Measurements from ENCODE around the gene SPATA31D4.
"Not testable (repeated sequence)": the region's sequence is repeated elsewhere in the genome, so short reads cannot be mapped to it uniquely, and the experiment has no call there.

The SPATA31D4 gene

DNA sequence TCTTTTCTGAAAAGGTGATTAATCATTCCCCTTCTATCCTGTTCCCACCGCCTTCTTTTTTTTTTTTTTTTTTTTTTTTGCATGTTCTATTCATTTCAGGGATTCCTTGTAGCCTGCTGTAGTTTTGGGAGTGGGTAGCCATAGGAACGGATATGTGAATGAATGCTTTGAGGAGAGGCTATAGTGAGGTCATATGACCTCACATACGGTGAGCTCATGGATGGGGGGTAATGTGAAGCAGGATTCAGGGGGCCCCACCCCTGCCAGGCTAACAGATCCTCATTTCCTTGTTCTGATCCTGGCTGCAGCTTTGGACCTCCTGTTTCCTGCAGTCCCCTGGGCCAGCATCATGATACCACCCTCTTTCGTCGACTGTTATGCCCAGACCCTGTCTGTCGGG is 1.9 kb downstream of the SPATA31D4 start:
- not testable (repeated sequence) for H3K9me3 Mint-ChIP-seq, H3K4me1 Mint-ChIP-seq, H3K4me3 Mint-ChIP-seq, H3K27me3 Mint-ChIP-seq, H3K27ac Mint-ChIP-seq, H3K36me3 Mint-ChIP-seq

- not testable (repeated sequence) for H3K4me1 Mint-ChIP-seq, H3K9me3 Mint-ChIP-seq, H3K36me3 Mint-ChIP-seq, H3K27ac Mint-ChIP-seq, H3K4me3 Mint-ChIP-seq, H3K27me3 Mint-ChIP-seq
Measured at GRCh38 chr9:81933547-81933946, 5.3 kb downstream of the SPATA31D4 start.

- H3K4me3 Mint-ChIP-seq, H3K27me3 Mint-ChIP-seq, H3K36me3 Mint-ChIP-seq, H3K9me3 Mint-ChIP-seq, H3K27ac Mint-ChIP-seq, H3K4me1 Mint-ChIP-seq: not testable (repeated sequence)
Measured at GRCh38 chr9:81943393-81943792, 15.2 kb downstream of the SPATA31D4 start, which contains the start of gene SPATA31D3. TSS of gene SPATA31D3 (plus strand) at chr9:81943500. CDS start at chr9:81943586, 86 bp downstream.

GRCh38 chr9:81948650-81949049 is 20.4 kb downstream of the SPATA31D4 start:
- not testable (repeated sequence) for H3K27ac Mint-ChIP-seq, H3K4me3 Mint-ChIP-seq, H3K27me3 Mint-ChIP-seq, H3K4me1 Mint-ChIP-seq, H3K36me3 Mint-ChIP-seq
- H3K9me3 Mint-ChIP-seq = peaks cover 12% of the 10 kb centered on the region

DNA sequence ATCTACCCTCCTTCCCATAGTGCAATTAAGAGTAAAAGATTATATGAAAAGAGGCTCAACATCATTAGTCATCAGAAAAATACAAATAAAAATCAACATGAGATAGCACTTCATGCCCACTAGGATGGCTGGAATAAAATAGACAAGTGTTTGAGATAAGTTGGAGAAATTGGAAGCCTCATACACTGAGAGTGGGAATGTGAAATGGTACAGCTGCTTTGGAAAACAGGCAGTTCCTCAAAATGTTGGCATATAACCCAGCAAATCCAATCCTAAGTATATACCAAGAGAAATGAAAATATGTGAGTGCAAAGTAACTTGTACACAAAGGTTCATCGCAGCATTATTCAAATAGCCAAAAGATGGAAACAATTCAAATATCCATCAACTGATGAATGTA is 24.9 kb downstream of the SPATA31D4 start:
- H3K4me1 Mint-ChIP-seq = no peaks in the 10 kb centered on the region
- H3K27ac Mint-ChIP-seq = no peak overlapping the region
- no peak overlapping the region for H3K4me3 Mint-ChIP-seq
- no peaks in the 10 kb centered on the region for H3K27me3 Mint-ChIP-seq
- no peaks in the 10 kb centered on the region for H3K36me3 Mint-ChIP-seq
- peaks cover 22% of the 10 kb centered on the region for H3K9me3 Mint-ChIP-seq

- Mint-ChIP-seq H3K27me3 (no peaks in the 10 kb centered on the region), H3K4me1 (no peaks in the 10 kb centered on the region), H3K36me3 (no peaks in the 10 kb centered on the region), H3K9me3 (peaks cover 22% of the 10 kb centered on the region), H3K27ac (no peak overlapping the region), H3K4me3 (no peak overlapping the region)
Measured at GRCh38 chr9:81955625-81956024, 27.4 kb downstream of the SPATA31D4 start.

- H3K27ac Mint-ChIP-seq = no peak overlapping the region
Measured at GRCh38 chr9:81964218-81965171, 36.3 kb downstream of the SPATA31D4 start.

GRCh38 chr9:81968026-81968425 is 39.8 kb downstream of the SPATA31D4 start:
- Mint-ChIP-seq H3K27me3 (peaks cover 1% of the 10 kb centered on the region), H3K4me3 (no peak overlapping the region), H3K36me3 (no peaks in the 10 kb centered on the region), H3K9me3 (no peaks in the 10 kb centered on the region), H3K4me1 (no peaks in the 10 kb centered on the region), H3K27ac (no peak overlapping the region)

More at GRCh38 chr9:81964218-81965171, 36.3 kb downstream of the SPATA31D4 start:
- H3K4me1 Mint-ChIP-seq = no peaks in the 10 kb centered on the region
- peaks cover 1% of the 10 kb centered on the region for H3K27me3 Mint-ChIP-seq
- no peak overlapping the region for H3K4me3 Mint-ChIP-seq
- H3K9me3 Mint-ChIP-seq = no peaks in the 10 kb centered on the region
- no peaks in the 10 kb centered on the region for H3K36me3 Mint-ChIP-seq

GRCh38 chr9:81969971-81970370 is 41.7 kb downstream of the SPATA31D4 start:
- H3K9me3 Mint-ChIP-seq = no peaks in the 10 kb centered on the region
- H3K4me1 Mint-ChIP-seq = no peaks in the 10 kb centered on the region
- H3K27ac Mint-ChIP-seq = no peak overlapping the region
- H3K4me3 Mint-ChIP-seq = no peak overlapping the region
- no peaks in the 10 kb centered on the region for H3K36me3 Mint-ChIP-seq
- peaks cover 1% of the 10 kb centered on the region for H3K27me3 Mint-ChIP-seq

GRCh38 chr9:81971727-81972126 is 43.5 kb downstream of the SPATA31D4 start:
- H3K9me3 Mint-ChIP-seq = peaks cover 5% of the 10 kb centered on the region
- H3K36me3 Mint-ChIP-seq = no peaks in the 10 kb centered on the region
- H3K4me3 Mint-ChIP-seq = no peak overlapping the region
- H3K27me3 Mint-ChIP-seq = peaks cover 1% of the 10 kb centered on the region
- no peaks in the 10 kb centered on the region for H3K4me1 Mint-ChIP-seq
- no peak overlapping the region for H3K27ac Mint-ChIP-seq

- Mint-ChIP-seq H3K36me3 (no peaks in the 10 kb centered on the region), H3K9me3 (peaks cover 5% of the 10 kb centered on the region), H3K27ac (no peak overlapping the region), H3K4me1 (no peaks in the 10 kb centered on the region), H3K4me3 (no peak overlapping the region), H3K27me3 (no peaks in the 10 kb centered on the region)
Measured at GRCh38 chr9:81974764-81975163, 46.5 kb downstream of the SPATA31D4 start.

GRCh38 chr9:81976351-81976750 is 48.1 kb downstream of the SPATA31D4 start:
- no peaks in the 10 kb centered on the region for H3K36me3 Mint-ChIP-seq

DNA sequence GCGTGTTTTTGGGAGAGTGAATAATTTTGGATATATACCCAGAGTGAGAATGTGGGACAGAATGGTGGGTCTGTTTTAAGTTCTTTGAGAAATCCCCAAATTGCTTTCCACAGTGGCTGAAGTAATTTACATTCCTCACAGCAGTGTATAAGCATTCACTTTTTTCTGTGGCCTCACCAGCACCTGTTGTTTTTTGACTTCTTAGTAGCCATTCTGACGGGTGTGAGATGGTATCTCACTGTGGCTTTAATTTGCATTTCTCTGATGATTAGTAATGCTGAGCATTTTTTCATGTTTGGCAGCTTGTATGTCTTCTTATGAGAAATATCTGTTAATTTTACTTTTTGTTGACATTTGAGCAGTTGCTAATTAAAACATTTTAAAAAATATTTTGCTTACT is 51.0 kb downstream of the SPATA31D4 start:
- H3K4me3 Mint-ChIP-seq = no peak overlapping the region
- H3K9me3 Mint-ChIP-seq = peaks cover 5% of the 10 kb centered on the region
- H3K27ac Mint-ChIP-seq = no peak overlapping the region
- no peaks in the 10 kb centered on the region for H3K36me3 Mint-ChIP-seq
- no peaks in the 10 kb centered on the region for H3K4me1 Mint-ChIP-seq
- H3K27me3 Mint-ChIP-seq = peaks cover 2% of the 10 kb centered on the region

More at GRCh38 chr9:81976351-81976750, 48.1 kb downstream of the SPATA31D4 start:
- Mint-ChIP-seq H3K27ac (no peak overlapping the region), H3K4me3 (no peak overlapping the region), H3K4me1 (no peaks in the 10 kb centered on the region), H3K9me3 (peaks cover 5% of the 10 kb centered on the region), H3K27me3 (no peaks in the 10 kb centered on the region)

- H3K27me3 Mint-ChIP-seq = peaks cover 2% of the 10 kb centered on the region
- H3K36me3 Mint-ChIP-seq = no peaks in the 10 kb centered on the region
- peaks cover 2% of the 10 kb centered on the region for H3K9me3 Mint-ChIP-seq
- no peak overlapping the region for H3K4me3 Mint-ChIP-seq
- no peaks in the 10 kb centered on the region for H3K4me1 Mint-ChIP-seq
- H3K27ac Mint-ChIP-seq = no peak overlapping the region
Measured at GRCh38 chr9:81980568-81980967, 52.3 kb downstream of the SPATA31D4 start.

DNA sequence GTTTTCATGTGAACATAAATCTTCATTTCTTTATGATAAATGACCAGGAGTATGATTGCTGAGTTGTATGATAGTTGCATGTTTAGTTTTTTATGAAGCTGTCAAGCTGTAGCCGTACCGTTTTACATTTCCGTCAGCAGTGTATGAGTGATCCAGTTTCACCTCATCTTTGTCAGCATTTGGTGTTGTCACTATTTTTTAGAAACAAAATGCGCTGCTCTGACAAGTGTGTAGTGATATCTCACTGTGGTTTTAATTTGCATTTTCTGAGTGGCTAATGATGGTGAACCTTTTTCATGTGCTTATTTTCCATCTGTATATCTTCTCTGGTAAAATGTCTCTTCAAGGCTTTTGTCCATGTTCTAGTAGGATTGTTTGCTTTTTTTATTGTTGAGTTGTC is 53.7 kb downstream of the SPATA31D4 start:
- no peaks in the 10 kb centered on the region for H3K4me1 Mint-ChIP-seq
- H3K27me3 Mint-ChIP-seq = peaks cover 2% of the 10 kb centered on the region
- H3K4me3 Mint-ChIP-seq = no peak overlapping the region
- H3K36me3 Mint-ChIP-seq = no peaks in the 10 kb centered on the region
- H3K9me3 Mint-ChIP-seq = no peaks in the 10 kb centered on the region
- no peak overlapping the region for H3K27ac Mint-ChIP-seq

Data from activated naive CD4-positive, alpha-beta T cell treated with anti-CD3 and anti-CD28 coated beads, Interleukin-2, amount 50 U/mL, for 24 hours (primary cell).